HepG2 (cell line): Measurements from ENCODE around the gene DHX34. TPM values are rescaled to one million over a fixed set of nuclear protein-coding genes. Genes with fewer than 3 reads are reported as not detected.
A peak's percentile ranks its signal among the peaks of the same experiment; 100 is the strongest.

Experiments
- ATF7 ChIP-seq, 2 experiments: fragments of 450-650 bp in 1 of 2; sonication (generic) in 1 of 2; formaldehyde crosslinking in 1 of 2; IDR thresholded peaks; 2 replicates each; pipeline versions ENCODE4 v1.4.0 to v1.6.1; 2016 to 2020; ENCODE audit warnings: antibody characterized with exemption in 1 of 2, mild to moderate bottlenecking in 1 of 2, missing genetic modification reagents in 1 of 2
- HNF1B ChIP-seq: sonication (generic); formaldehyde crosslinking; IDR thresholded peaks from 2 replicates; pipeline ENCODE4 v1.5.1; 2020; ENCODE audit warnings: mild to moderate bottlenecking, moderate library complexity, missing genetic modification reagents
- NAIF1 ChIP-seq: sonication (generic); formaldehyde crosslinking; IDR thresholded peaks from 2 replicates; pipeline ENCODE4 v1.5.0; 2020; ENCODE audit warnings: mild to moderate bottlenecking, missing genetic modification reagents, borderline replicate concordance
- NFKB2 ChIP-seq: sonication (generic); formaldehyde crosslinking; IDR thresholded peaks from 2 replicates; pipeline ENCODE4 v1.4.0; 2020; ENCODE audit warnings: missing genetic modification reagents, borderline replicate concordance
- PAXIP1 ChIP-seq: sonication (generic); formaldehyde crosslinking; conservative IDR thresholded peaks from 2 replicates; pipeline ENCODE4 v1.4.0; 2020; ENCODE audit warnings: mild to moderate bottlenecking, missing genetic modification reagents, moderate library complexity
- SIN3B ChIP-seq: fragments of 150-350 bp; IDR thresholded peaks from 2 replicates; pipeline ENCODE4 v1.6.1; 2014; ENCODE audit warnings: low read length
- SMAD3 ChIP-seq: sonication (generic); formaldehyde crosslinking; IDR thresholded peaks from 2 replicates; pipeline ENCODE4 v1.4.0; 2020; ENCODE audit warnings: missing genetic modification reagents
- SP5 ChIP-seq: IDR thresholded peaks from 2 replicates; pipeline ENCODE4 v1.6.1; 2016; ENCODE audit warnings: low read depth, borderline replicate concordance
- SRSF4 ChIP-seq: fragments of 200-400 bp; formaldehyde crosslinking; IDR thresholded peaks from one replicate; pipeline ENCODE4 v1.6.1; 2018; ENCODE audit warnings: mild to moderate bottlenecking, low read depth, low read length, moderate library complexity; ENCODE audit not compliant: poor library complexity, severe bottlenecking
- ZBTB20 ChIP-seq: sonication (generic); formaldehyde crosslinking; IDR thresholded peaks from 2 replicates; pipeline ENCODE4 v1.8.1; 2023; ENCODE audit warnings: missing genetic modification reagents, low read depth, mild to moderate bottlenecking, borderline replicate concordance
- ZC3H4 ChIP-seq: sonication (generic); formaldehyde crosslinking; IDR thresholded peaks from 2 replicates; pipeline ENCODE4 v1.4.0; 2020; ENCODE audit warnings: missing genetic modification reagents, borderline replicate concordance
- ZFP41 ChIP-seq: sonication (generic); formaldehyde crosslinking; IDR thresholded peaks from 2 replicates; pipeline ENCODE4 v1.4.0; 2020; ENCODE audit warnings: mild to moderate bottlenecking, missing genetic modification reagents, borderline replicate concordance
- ZNF225 ChIP-seq: sonication (generic); formaldehyde crosslinking; IDR thresholded peaks from 2 replicates; pipeline ENCODE4 v1.4.0; 2020; ENCODE audit warnings: mild to moderate bottlenecking, missing genetic modification reagents
- ZNF282 ChIP-seq: fragments of 450-650 bp; IDR thresholded peaks from 2 replicates; pipeline ENCODE4 v1.6.1; 2018; ENCODE audit not compliant: partially characterized antibody
- ZNF749 ChIP-seq: sonication (generic); formaldehyde crosslinking; IDR thresholded peaks from 2 replicates; pipeline ENCODE4 v1.8.0; 2022; ENCODE audit warnings: mild to moderate bottlenecking, missing genetic modification reagents, moderate library complexity, borderline replicate concordance
- polyA plus RNA-seq, 8 experiments: library from polyadenylated mRNA; depleted of rRNA in 3 of 8; stranded (reverse) in 7 of 8; unstranded in 1 of 8; fragments of >200 nt; fragmentation: Illumina TruSeq in 4 of 8; extraction: Trizol in 4 of 8; gene quantifications; 2 replicates each; pipeline versions ENCODE4 v1.2.1 to v1.2.3, GENCODE V29; 2011 to 2016; ENCODE audit warnings: low read depth in 4 of 8, missing spikeins in 1 of 8, mixed read lengths in 1 of 8; ENCODE audit not compliant: insufficient read depth in 1 of 8
- total RNA-seq, 5 experiments: library from RNA; depleted of rRNA; stranded (reverse); fragments of >200 nt; fragmentation: Illumina TruSeq; extraction: Trizol; gene quantifications; 2 replicates each; pipeline ENCODE4 v1.2.3, GENCODE V29; 2016; ENCODE audit warnings: low read depth in 1 of 5
- TF ChIP-seq, protein P1 (sequence below): IDR thresholded peaks from 2 replicates; pipeline ENCODE4 v1.6.1; 2016; ENCODE audit warnings: low read depth, missing genetic modification reagents, missing compliant biosample characterization

The DHX34 gene
- total and polyA plus RNA-seq, 2 of the 13 experiments (the other 11 are each of a cell fraction or from before 2014, with no cell fraction given): 9.2 to 12.0 TPM

GRCh38 chr19:47348819-47349795 lies at the start of gene DHX34 (continued):
- TF ChIP-seq, protein P1, sequence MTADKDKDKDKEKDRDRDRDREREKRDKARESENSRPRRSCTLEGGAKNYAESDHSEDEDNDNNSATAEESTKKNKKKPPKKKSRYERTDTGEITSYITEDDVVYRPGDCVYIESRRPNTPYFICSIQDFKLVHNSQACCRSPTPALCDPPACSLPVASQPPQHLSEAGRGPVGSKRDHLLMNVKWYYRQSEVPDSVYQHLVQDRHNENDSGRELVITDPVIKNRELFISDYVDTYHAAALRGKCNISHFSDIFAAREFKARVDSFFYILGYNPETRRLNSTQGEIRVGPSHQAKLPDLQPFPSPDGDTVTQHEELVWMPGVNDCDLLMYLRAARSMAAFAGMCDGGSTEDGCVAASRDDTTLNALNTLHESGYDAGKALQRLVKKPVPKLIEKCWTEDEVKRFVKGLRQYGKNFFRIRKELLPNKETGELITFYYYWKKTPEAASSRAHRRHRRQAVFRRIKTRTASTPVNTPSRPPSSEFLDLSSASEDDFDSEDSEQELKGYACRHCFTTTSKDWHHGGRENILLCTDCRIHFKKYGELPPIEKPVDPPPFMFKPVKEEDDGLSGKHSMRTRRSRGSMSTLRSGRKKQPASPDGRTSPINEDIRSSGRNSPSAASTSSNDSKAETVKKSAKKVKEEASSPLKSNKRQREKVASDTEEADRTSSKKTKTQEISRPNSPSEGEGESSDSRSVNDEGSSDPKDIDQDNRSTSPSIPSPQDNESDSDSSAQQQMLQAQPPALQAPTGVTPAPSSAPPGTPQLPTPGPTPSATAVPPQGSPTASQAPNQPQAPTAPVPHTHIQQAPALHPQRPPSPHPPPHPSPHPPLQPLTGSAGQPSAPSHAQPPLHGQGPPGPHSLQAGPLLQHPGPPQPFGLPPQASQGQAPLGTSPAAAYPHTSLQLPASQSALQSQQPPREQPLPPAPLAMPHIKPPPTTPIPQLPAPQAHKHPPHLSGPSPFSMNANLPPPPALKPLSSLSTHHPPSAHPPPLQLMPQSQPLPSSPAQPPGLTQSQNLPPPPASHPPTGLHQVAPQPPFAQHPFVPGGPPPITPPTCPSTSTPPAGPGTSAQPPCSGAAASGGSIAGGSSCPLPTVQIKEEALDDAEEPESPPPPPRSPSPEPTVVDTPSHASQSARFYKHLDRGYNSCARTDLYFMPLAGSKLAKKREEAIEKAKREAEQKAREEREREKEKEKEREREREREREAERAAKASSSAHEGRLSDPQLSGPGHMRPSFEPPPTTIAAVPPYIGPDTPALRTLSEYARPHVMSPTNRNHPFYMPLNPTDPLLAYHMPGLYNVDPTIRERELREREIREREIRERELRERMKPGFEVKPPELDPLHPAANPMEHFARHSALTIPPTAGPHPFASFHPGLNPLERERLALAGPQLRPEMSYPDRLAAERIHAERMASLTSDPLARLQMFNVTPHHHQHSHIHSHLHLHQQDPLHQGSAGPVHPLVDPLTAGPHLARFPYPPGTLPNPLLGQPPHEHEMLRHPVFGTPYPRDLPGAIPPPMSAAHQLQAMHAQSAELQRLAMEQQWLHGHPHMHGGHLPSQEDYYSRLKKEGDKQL (CRISPR knock-in tag): no peak
- TF ChIP-seq ZC3H4 (no peak), SIN3B (no peak), ZNF749 (CRISPR knock-in tag) (no peak), ZBTB20 (CRISPR knock-in tag) (no peak; the same call in 1 of the 2 replicates), SMAD3 (CRISPR knock-in tag) (no peak), PAXIP1 (CRISPR knock-in tag) (peak; percentile 45; the same call in 1 of the 2 replicates), ATF7 (IDR thresholded peaks at IDR 0.05) (no peak), ATF7 (CRISPR knock-in tag; IDR thresholded peaks at IDR 0.05) (no peak), SP5 (peak; percentile 65; the same call in 1 of the 2 replicates), HNF1B (peak; percentile 89), NFKB2 (peak; percentile 37; the same call in 1 of the 2 replicates), NAIF1 (no peak), ZFP41 (CRISPR knock-in tag) (0 out of 2 replicates have a peak, but pooled peaks have one; percentile 41), ZNF225 (CRISPR knock-in tag) (0 out of 2 replicates have a peak, but pooled peaks have one; percentile 60), SRSF4 (no peak), ZNF282 (no peak)
